GM23338 (cell line): ENCODE measurements around the gene ENTPD6. TPM values are rescaled to one million over a fixed set of nuclear protein-coding genes. Genes with fewer than 3 reads are reported as not detected.

ENCODE experiments used
- ATAC-seq: fragments of 200-7000 bp; cut with Tn5 transposase; 3 replicates; pipeline ENCODE4 v1.9.1; 2020
- DNase-seq: peaks from one replicate; pipeline ENCODE4 v3.0.0-alpha.2; 2015; ENCODE audit warnings: low spot score
- H2AFZ ChIP-seq: fragments of 200-600 bp; sonication (generic); 2 replicates; pipeline ENCODE4 v1.8.0; 2016; ENCODE audit warnings: antibody characterized with exemption, mild to moderate bottlenecking, moderate library complexity
- H3F3A ChIP-seq: fragments of 200-600 bp; sonication (generic); replicated peaks from 2 replicates; pipeline ENCODE4 v1.8.0; 2017; ENCODE audit warnings: antibody characterized with exemption, mixed run types, low read depth
- H3K27ac ChIP-seq: fragments of 200-600 bp; sonication (generic); 2 replicates; pipeline ENCODE4 v1.6.1; 2016; ENCODE audit warnings: low read depth
- H3K27me3 ChIP-seq: fragments of 200-600 bp; sonication (generic); 2 replicates; pipeline ENCODE4 v1.8.0; 2016; ENCODE audit warnings: mild to moderate bottlenecking, mixed run types, moderate library complexity; ENCODE audit not compliant: insufficient read depth
- H3K36me3 ChIP-seq: fragments of 200-600 bp; sonication (generic); 2 replicates; pipeline ENCODE4 v1.8.0; 2016; ENCODE audit warnings: mild to moderate bottlenecking; ENCODE audit not compliant: insufficient read depth
- H3K4me1 ChIP-seq: fragments of 200-600 bp; sonication (generic); 2 replicates; pipeline ENCODE4 v1.8.0; 2016; ENCODE audit warnings: mild to moderate bottlenecking, moderate library complexity; ENCODE audit not compliant: insufficient read depth
- H3K4me2 ChIP-seq: fragments of 200-600 bp; sonication (generic); 2 replicates; pipeline ENCODE4 v1.7.1; 2017; ENCODE audit warnings: mixed run types
- H3K4me3 ChIP-seq: fragments of 200-600 bp; sonication (generic); 2 replicates; pipeline ENCODE4 v1.6.1; 2016; ENCODE audit warnings: mixed run types
- H3K79me2 ChIP-seq: fragments of 200-600 bp; sonication (generic); replicated peaks from 2 replicates; pipeline ENCODE4 v1.8.0; 2017; ENCODE audit warnings: mild to moderate bottlenecking; ENCODE audit not compliant: insufficient read depth
- H3K9me2 ChIP-seq: fragments of 200-600 bp; sonication (generic); 2 replicates; pipeline ENCODE4 v1.8.0; 2017; ENCODE audit not compliant: insufficient read depth
- H4K20me1 ChIP-seq: fragments of 200-600 bp; sonication (generic); replicated peaks from 2 replicates; pipeline ENCODE4 v1.8.0; 2017; ENCODE audit warnings: mild to moderate bottlenecking; ENCODE audit not compliant: insufficient read depth
- H3K27ac Mint-ChIP-seq: 2 replicates; pipeline ENCODE4 v1.8.0; 2020; ENCODE audit warnings: inconsistent platforms, mild to moderate bottlenecking, moderate library complexity, mixed read lengths
- H3K27me3 Mint-ChIP-seq: 3 replicates; pipeline ENCODE4 v1.8.0; 2022; ENCODE audit warnings: low read depth, mild to moderate bottlenecking, moderate library complexity, mixed read lengths, inconsistent platforms; ENCODE audit not compliant: insufficient read depth, poor library complexity
- H3K36me3 Mint-ChIP-seq: 3 replicates; pipeline ENCODE4 v1.8.0; 2021; ENCODE audit warnings: low read depth, mild to moderate bottlenecking, inconsistent platforms, moderate library complexity, mixed read lengths
- H3K4me1 Mint-ChIP-seq: 3 replicates; pipeline ENCODE4 v1.8.0; 2020; ENCODE audit warnings: mild to moderate bottlenecking, inconsistent platforms, mixed read lengths
- H3K4me3 Mint-ChIP-seq: 3 replicates; pipeline ENCODE4 v1.8.0; 2021; ENCODE audit warnings: moderate library complexity, mild to moderate bottlenecking, inconsistent platforms, mixed read lengths
- H3K9me3 Mint-ChIP-seq: 3 replicates; pipeline ENCODE4 v1.8.0; 2020; ENCODE audit warnings: moderate library complexity, mild to moderate bottlenecking, inconsistent platforms, mixed read lengths
- EZH2 ChIP-seq: fragments of 200-600 bp; sonication (generic); IDR thresholded peaks from one replicate; pipeline ENCODE4 v1.8.0; 2017; ENCODE audit warnings: antibody characterized with exemption, mild to moderate bottlenecking, low read depth; ENCODE audit not compliant: unreplicated experiment
- EZH2phosphoT487 ChIP-seq: fragments of 200-600 bp; sonication (generic); IDR thresholded peaks from one replicate; pipeline ENCODE4 v1.8.1; 2018; ENCODE audit warnings: antibody characterized with exemption; ENCODE audit not compliant: unreplicated experiment
- JUNB ChIP-seq: IDR thresholded peaks from one replicate; pipeline ENCODE4 v1.6.1; 2016; ENCODE audit warnings: antibody characterized with exemption; ENCODE audit not compliant: unreplicated experiment
- ZNF331 ChIP-seq: fragments of 250-450 bp; sonication (Bioruptor Pico); IDR thresholded peaks from 2 replicates; pipeline ENCODE4 v1.5.0; 2020; ENCODE audit warnings: low read depth, mild to moderate bottlenecking, moderate library complexity
- ZNF462 ChIP-seq: fragments of 250-450 bp; sonication (Bioruptor Pico); IDR thresholded peaks from 2 replicates; pipeline ENCODE4 v1.5.0; 2020; ENCODE audit warnings: mild to moderate bottlenecking, moderate library complexity
- polyA plus RNA-seq: library from polyadenylated mRNA; unstranded; fragments of >200 nt; fragmentation: Nextera tagmentation; extraction: Ambion mirVana; gene quantifications from 2 replicates; pipeline ENCODE4 v1.2.1, GENCODE V29; 2016
- total RNA-seq: library from RNA; depleted of rRNA; stranded (reverse); fragments of >200 nt; shearing (Covaris generic); gene quantifications from 2 replicates; pipeline ENCODE4 v1.2.3, GENCODE V29; 2014
- TF ChIP-seq, protein P1 (sequence below), 2 experiments: fragments of 200-600 bp in 1 of 2; sonication (generic) in 1 of 2; conservative IDR thresholded peaks; 2 replicates each; pipeline versions ENCODE4 v1.5.1 to v1.6.1; 2016 to 2017; ENCODE audit warnings: antibody characterized with exemption in 2 of 2, low read depth in 2 of 2, mild to moderate bottlenecking in 2 of 2, moderate library complexity in 1 of 2

ENTPD6 gene
- total and polyA plus RNA-seq, 2 experiments from 2014 or later, result 19.3 to 45.9 TPM

DNA sequence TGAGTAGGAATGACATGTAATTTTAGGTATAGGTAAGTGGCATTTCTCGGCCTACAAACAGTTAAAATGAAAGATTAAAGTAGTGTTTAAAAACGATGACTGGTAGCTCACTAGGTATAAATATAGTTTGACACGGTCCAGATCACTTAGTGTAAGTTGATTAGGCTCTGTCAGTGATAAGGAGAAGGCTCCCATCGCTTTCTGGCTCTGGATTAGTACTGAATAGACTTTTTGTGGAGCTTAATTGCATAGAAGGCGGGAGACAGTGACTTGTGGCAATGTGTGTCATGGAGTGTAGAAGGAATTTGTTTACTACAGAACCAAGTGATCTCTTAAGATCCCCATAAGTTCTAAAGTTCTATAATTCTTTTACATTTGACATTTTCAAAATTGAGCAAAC is 59.1 kb downstream of the ENTPD6 start (continued):
- TF ChIP-seq ZNF462 (CRISPR knock-in tag) (no peak), ZNF331 (CRISPR knock-in tag) (no peak), EZH2 (no peak)
- TF ChIP-seq, protein P1, sequence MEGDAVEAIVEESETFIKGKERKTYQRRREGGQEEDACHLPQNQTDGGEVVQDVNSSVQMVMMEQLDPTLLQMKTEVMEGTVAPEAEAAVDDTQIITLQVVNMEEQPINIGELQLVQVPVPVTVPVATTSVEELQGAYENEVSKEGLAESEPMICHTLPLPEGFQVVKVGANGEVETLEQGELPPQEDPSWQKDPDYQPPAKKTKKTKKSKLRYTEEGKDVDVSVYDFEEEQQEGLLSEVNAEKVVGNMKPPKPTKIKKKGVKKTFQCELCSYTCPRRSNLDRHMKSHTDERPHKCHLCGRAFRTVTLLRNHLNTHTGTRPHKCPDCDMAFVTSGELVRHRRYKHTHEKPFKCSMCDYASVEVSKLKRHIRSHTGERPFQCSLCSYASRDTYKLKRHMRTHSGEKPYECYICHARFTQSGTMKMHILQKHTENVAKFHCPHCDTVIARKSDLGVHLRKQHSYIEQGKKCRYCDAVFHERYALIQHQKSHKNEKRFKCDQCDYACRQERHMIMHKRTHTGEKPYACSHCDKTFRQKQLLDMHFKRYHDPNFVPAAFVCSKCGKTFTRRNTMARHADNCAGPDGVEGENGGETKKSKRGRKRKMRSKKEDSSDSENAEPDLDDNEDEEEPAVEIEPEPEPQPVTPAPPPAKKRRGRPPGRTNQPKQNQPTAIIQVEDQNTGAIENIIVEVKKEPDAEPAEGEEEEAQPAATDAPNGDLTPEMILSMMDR (conservative IDR thresholded peaks at IDR 0.05; ENCODE audit: low read depth in 2 of 2), result no peak

GRCh38 chr20:25254986-25255680 is 59.6 kb downstream of the ENTPD6 start:
- H3K79me2 ChIP-seq, result peaks cover 70% of the 10 kb centered on the region
- H3K27ac Mint-ChIP-seq, result no peak overlapping the region
- peaks cover 17% of the 10 kb centered on the region for H3K36me3 Mint-ChIP-seq
- peaks cover 34% of the 10 kb centered on the region for H4K20me1 ChIP-seq
- DNase-seq (no peak), ATAC-seq (peak; percentile 48; the same call in 2 of the 3 replicates)
- H2AFZ ChIP-seq, result no peak overlapping the region
- H3K36me3 ChIP-seq, result no peaks in the 10 kb centered on the region
- peaks cover 19% of the 10 kb centered on the region for H3K4me1 Mint-ChIP-seq
- H3K27ac ChIP-seq, result no peak overlapping the region
- no peaks in the 10 kb centered on the region for H3F3A ChIP-seq
- H3K9me3 Mint-ChIP-seq, result peaks cover 6% of the 10 kb centered on the region
- peaks cover 4% of the 10 kb centered on the region for H3K27me3 Mint-ChIP-seq
- no peaks in the 10 kb centered on the region for H3K27me3 ChIP-seq
- H3K4me3 Mint-ChIP-seq, result no peak overlapping the region
- peaks cover 4% of the 10 kb centered on the region for H3K4me1 ChIP-seq
- H3K4me3 ChIP-seq, result no peak overlapping the region
- no peaks in the 10 kb centered on the region for H3K9me2 ChIP-seq
- no peak overlapping the region for H3K4me2 ChIP-seq
- TF ChIP-seq EZH2phosphoT487, result no peak
- TF ChIP-seq, protein P1 (conservative IDR thresholded peaks at IDR 0.05; ENCODE audit: low read depth in 2 of 2), result 0 out of 4 replicates have a peak, but pooled peaks of 1 of the 2 experiments have one; percentile 10
- no peak for TF ChIP-seq JUNB
